PC-9 (cell line): Measurements from ENCODE around the gene IL32. TPM values are rescaled to one million over a fixed set of nuclear protein-coding genes. Genes with fewer than 3 reads are reported as not detected.

Source experiments
- BruUV-seq: library from RNA; stranded (reverse); fragments of 400-500 nt; replicated peaks from 2 replicates; lab custom pipeline; 2021; lab: Mats Ljungman, UMichigan
- CTCF ChIA-PET: fragments of 300-600 bp; sonication (Branson Sonifier 250); formaldehyde crosslinking; loops from one replicate; lab custom pipeline; 2022; ENCODE audit warnings: antibody characterized with exemption; lab: Charles Lee
- POLR2A ChIA-PET: fragments of 300-600 bp; sonication (Branson Sonifier 250); formaldehyde crosslinking; loops from one replicate; lab custom pipeline; 2022; ENCODE audit warnings: antibody characterized with exemption; ENCODE audit not compliant: unreplicated experiment; lab: Charles Lee
- DNase-seq, 2 experiments: peaks; one replicate each; pipeline versions ENCODE4 v3.0.0 to v3.0.0-alpha.2; 2015 to 2022; ENCODE audit warnings: mixed read lengths in 1 of 2
- H2AFZ ChIP-seq: fragments of 200-600 bp; sonication (generic); 2 replicates; pipeline ENCODE4 v1.8.1; 2017; ENCODE audit warnings: antibody characterized with exemption
- H3F3A ChIP-seq: fragments of 200-600 bp; sonication (generic); 2 replicates; pipeline ENCODE4 v1.8.1; 2017; ENCODE audit warnings: antibody characterized with exemption, mild to moderate bottlenecking, low read depth; ENCODE audit not compliant: insufficient read depth
- H3K27ac ChIP-seq: fragments of 200-600 bp; sonication (generic); 2 replicates; pipeline ENCODE4 v1.6.1; 2016; ENCODE audit warnings: mixed run types
- H3K27me3 ChIP-seq: fragments of 200-600 bp; sonication (generic); 2 replicates; pipeline ENCODE4 v1.6.1; 2016; ENCODE audit warnings: low read depth, mixed run types; ENCODE audit not compliant: insufficient read depth
- H3K36me3 ChIP-seq: fragments of 200-600 bp; sonication (generic); 2 replicates; pipeline ENCODE4 v1.6.1; 2016; ENCODE audit warnings: low read depth, mixed run types
- H3K4me1 ChIP-seq: fragments of 200-600 bp; sonication (generic); replicated peaks from 2 replicates; pipeline ENCODE4 v1.6.1; 2016; ENCODE audit warnings: mixed run types; ENCODE audit not compliant: insufficient read depth
- H3K4me2 ChIP-seq: fragments of 200-600 bp; sonication (generic); 2 replicates; pipeline ENCODE4 v1.6.1; 2017; ENCODE audit warnings: mixed run types
- H3K4me3 ChIP-seq: fragments of 200-600 bp; sonication (generic); 2 replicates; pipeline ENCODE4 v1.6.1; 2016; ENCODE audit warnings: mixed run types
- H3K79me2 ChIP-seq: fragments of 200-600 bp; sonication (generic); 2 replicates; pipeline ENCODE4 v1.6.1; 2017; ENCODE audit warnings: low read depth, mixed run types
- H3K9me2 ChIP-seq: fragments of 200-600 bp; sonication (generic); 2 replicates; pipeline ENCODE4 v1.8.1; 2017; ENCODE audit warnings: mild to moderate bottlenecking; ENCODE audit not compliant: insufficient read depth
- H3K9me3 ChIP-seq: fragments of 200-600 bp; sonication (generic); 2 replicates; pipeline ENCODE4 v1.8.1; 2016; ENCODE audit warnings: low read depth; ENCODE audit not compliant: insufficient read depth
- H4K20me1 ChIP-seq: fragments of 200-600 bp; sonication (generic); 2 replicates; pipeline ENCODE4 v1.8.1; 2017; ENCODE audit not compliant: insufficient read depth
- CTCF ChIP-seq: fragments of 200-600 bp; sonication (generic); conservative IDR thresholded peaks from 2 replicates; pipeline ENCODE4 v1.6.1; 2017; ENCODE audit warnings: mixed run types, antibody characterized with exemption, mild to moderate bottlenecking, moderate library complexity
- EZH2 ChIP-seq: fragments of 200-600 bp; sonication (generic); IDR thresholded peaks from 2 replicates; pipeline ENCODE4 v1.8.0; 2017; ENCODE audit warnings: antibody characterized with exemption, low read depth
- intact Hi-C: fragments of 100-400 bp; cut with micrococcal nuclease; formaldehyde crosslinking; loops from one replicate; pipeline ENCODE4 v1.10.0; 2022; ENCODE audit not compliant: unreplicated experiment
- total RNA-seq: library from RNA; stranded (reverse); gene quantifications from 2 replicates; pipeline ENCODE4 v1.2.3, GENCODE V29; 2021

IL32 gene
- total RNA-seq, 1 experiment from 2014 or later: 2.2 TPM

- no TSS peak for BruUV-seq
- peak within 1 kb of the TSS; percentile 92 for H3K4me3 ChIP-seq
- peaks cover 15% of the 10 kb centered on the region; the same call in 1 of the 2 replicates for H3F3A ChIP-seq
- H3K9me2 ChIP-seq: no peaks in the 10 kb centered on the region
- H3K79me2 ChIP-seq: no peaks in the 10 kb centered on the region
- no peak within 1 kb of the TSS for H3K27ac ChIP-seq
- ChIA-PET CTCF (interaction anchor here (0.9 kb wide), 1 partner anchor 13 kb away, joined by 3 read pairs; no protein-coding TSS in a partner anchor), POLR2A (interaction anchor here (0.7 kb wide), 1 partner anchor 468 kb away, joined by 5 read pairs; no protein-coding TSS in a partner anchor)
- H3K4me1 ChIP-seq: peaks cover 8% of the 10 kb centered on the region; the same call in 1 of the 2 replicates
- H3K4me2 ChIP-seq: peak within 1 kb of the TSS; percentile 100
- no peak for DNase-seq
- no peaks in the 10 kb centered on the region for H3K36me3 ChIP-seq
- intact Hi-C loops: no loop called here
- 0 out of 2 replicates have a peak, but pooled peaks have one; percentile 39 for TF ChIP-seq EZH2
- TF ChIP-seq CTCF: no peak
- no peaks in the 10 kb centered on the region for H4K20me1 ChIP-seq
- no peaks in the 10 kb centered on the region for H3K9me3 ChIP-seq
- H3K27me3 ChIP-seq: no peaks in the 10 kb centered on the region
- H2AFZ ChIP-seq: peak within 1 kb of the TSS; percentile 86
Measured at GRCh38 chr16:3045758-3046640, 19.4 kb upstream of the IL32 start, which contains the start of gene MMP25. TSS of gene MMP25 (plus strand) at chr16:3046561. CDS start at chr16:3046918, 357 bp downstream.

GRCh38 chr16:3046641-3047386 lies 18.6 kb upstream of the IL32 start:
- Histone ChIP-seq H3K4me3 (no peak overlapping the region; the same call in 1 of the 2 replicates), H3F3A (peaks cover 15% of the 10 kb centered on the region; the same call in 1 of the 2 replicates), H2AFZ (no peak overlapping the region), H3K9me3 (no peaks in the 10 kb centered on the region), H3K4me1 (peaks cover 8% of the 10 kb centered on the region; the same call in 1 of the 2 replicates), H4K20me1 (no peaks in the 10 kb centered on the region), H3K27me3 (no peaks in the 10 kb centered on the region), H3K36me3 (no peaks in the 10 kb centered on the region), H3K27ac (no peak overlapping the region), H3K4me2 (no peak overlapping the region), H3K79me2 (no peaks in the 10 kb centered on the region), H3K9me2 (no peaks in the 10 kb centered on the region)
- ChIA-PET CTCF (no interaction called here), POLR2A (interaction anchor here (0.6 kb wide), 1 partner anchor 52 kb away, joined by 4 read pairs; no protein-coding TSS in a partner anchor)
- TF ChIP-seq EZH2 (no peak), CTCF (no peak)
- intact Hi-C loops: no loop called here
- BruUV-seq: no TSS peak
- DNase-seq: no peak

- no peaks in the 10 kb centered on the region for H3K9me2 ChIP-seq
- intact Hi-C loops: no loop called here
- H3K27me3 ChIP-seq: no peaks in the 10 kb centered on the region
- DNase-seq: no peak
- H3K79me2 ChIP-seq: no peaks in the 10 kb centered on the region
- no peak overlapping the region for H3K27ac ChIP-seq
- H3K36me3 ChIP-seq: no peaks in the 10 kb centered on the region
- H3F3A ChIP-seq: peaks cover 15% of the 10 kb centered on the region; the same call in 1 of the 2 replicates
- TF ChIP-seq CTCF (no peak), EZH2 (no peak)
- no peaks in the 10 kb centered on the region for H3K9me3 ChIP-seq
- H3K4me2 ChIP-seq: no peak overlapping the region
- H3K4me3 ChIP-seq: no peak overlapping the region
- ChIA-PET CTCF (no interaction called here), POLR2A (interaction anchor here (0.6 kb wide), 2 partner anchors 26 to 53 kb away, joined by 4 to 5 read pairs; no protein-coding TSS in a partner anchor)
- H2AFZ ChIP-seq: no peak overlapping the region
- H3K4me1 ChIP-seq: peaks cover 8% of the 10 kb centered on the region; the same call in 1 of the 2 replicates
- no peaks in the 10 kb centered on the region for H4K20me1 ChIP-seq
- BruUV-seq: no TSS peak
Measured at GRCh38 chr16:3047387-3047720, 18.1 kb upstream of the IL32 start.
